Activated CD4-positive, alpha-beta T cell treated with anti-CD3 and anti-CD28 coated beads, Interleukin-2, amount 10 ng/mL, durations not matched to agents 7 days and 5 days (primary cell): ENCODE data around the gene TSPOAP1. TPM values are rescaled to one million over a fixed set of nuclear protein-coding genes. Genes with fewer than 3 reads are reported as not detected.

Experiments used
- CTCF ChIA-PET: fragments of 350-600 bp; sonication (Branson Sonifier 250); formaldehyde crosslinking; loops from one replicate; lab custom pipeline; 2021; ENCODE audit warnings: antibody characterized with exemption; lab: Charles Lee
- POLR2A ChIA-PET: fragments of 350-600 bp; sonication (Branson Sonifier 250); formaldehyde crosslinking; loops from one replicate; lab custom pipeline; 2021; ENCODE audit warnings: antibody characterized with exemption; lab: Charles Lee
- DNase-seq: peaks from one replicate; pipeline ENCODE4 v3.0.0-alpha.2; 2020
- H3K27ac Mint-ChIP-seq: one replicate; pipeline ENCODE4 v1.8.0; 2021; ENCODE audit warnings: mild to moderate bottlenecking, moderate library complexity, mixed read lengths
- H3K27me3 Mint-ChIP-seq: one replicate; pipeline ENCODE4 v1.8.0; 2021; ENCODE audit warnings: mixed read lengths
- H3K36me3 Mint-ChIP-seq: one replicate; pipeline ENCODE4 v1.8.0; 2021; ENCODE audit warnings: low read depth, mixed read lengths
- H3K4me1 Mint-ChIP-seq: one replicate; pipeline ENCODE4 v1.8.0; 2021; ENCODE audit warnings: mixed read lengths
- H3K4me3 Mint-ChIP-seq: one replicate; pipeline ENCODE4 v1.8.0; 2021; ENCODE audit warnings: mild to moderate bottlenecking, moderate library complexity, mixed read lengths
- H3K9me3 Mint-ChIP-seq: one replicate; pipeline ENCODE4 v1.8.0; 2021; ENCODE audit warnings: mixed read lengths
- total RNA-seq, 2 experiments: library from RNA; stranded (reverse); gene quantifications; one replicate each; pipeline ENCODE4 v1.2.3, GENCODE V29; 2021

The TSPOAP1 gene
- total RNA-seq, 2 experiments from 2014 or later = 44.1 to 57.5 TPM

GRCh38 chr17:58271216-58271931, 57.2 kb downstream of the TSPOAP1 start:
- no peaks in the 10 kb centered on the region for H3K27me3 Mint-ChIP-seq
- H3K4me1 Mint-ChIP-seq = no peaks in the 10 kb centered on the region
- H3K9me3 Mint-ChIP-seq = no peaks in the 10 kb centered on the region
- DNase-seq = no peak
- ChIA-PET CTCF (no interaction called here), POLR2A (no interaction called here)
- no peaks in the 10 kb centered on the region for H3K36me3 Mint-ChIP-seq
- H3K27ac Mint-ChIP-seq = no peak overlapping the region
- H3K4me3 Mint-ChIP-seq = no peak overlapping the region

- Mint-ChIP-seq H3K27me3 (peaks cover 5% of the 10 kb centered on the region), H3K9me3 (no peaks in the 10 kb centered on the region), H3K4me3 (no peak overlapping the region), H3K4me1 (no peaks in the 10 kb centered on the region), H3K27ac (no peak overlapping the region), H3K36me3 (no peaks in the 10 kb centered on the region)
- CTCF ChIA-PET = no interaction called here
- DNase-seq = no peak
- POLR2A ChIA-PET = no interaction called here
Observed at GRCh38 chr17:58270476-58271215, 57.9 kb downstream of the TSPOAP1 start.

GRCh38 chr17:58269557-58270291, 58.9 kb downstream of the TSPOAP1 start:
- Mint-ChIP-seq H3K4me1 (no peaks in the 10 kb centered on the region), H3K27me3 (peaks cover 9% of the 10 kb centered on the region), H3K36me3 (no peaks in the 10 kb centered on the region), H3K27ac (no peak overlapping the region), H3K4me3 (no peak overlapping the region), H3K9me3 (no peaks in the 10 kb centered on the region)
- DNase-seq = no peak
- ChIA-PET CTCF (interaction anchor here (1.1 kb wide), 1 partner anchor 20 kb away, joined by 3 read pairs; no protein-coding TSS in a partner anchor), POLR2A (no interaction called here)

GRCh38 chr17:58268774-58269556, 59.6 kb downstream of the TSPOAP1 start:
- DNase-seq = no peak
- Mint-ChIP-seq H3K27me3 (peaks cover 15% of the 10 kb centered on the region), H3K4me3 (no peak overlapping the region), H3K9me3 (no peaks in the 10 kb centered on the region), H3K36me3 (no peaks in the 10 kb centered on the region), H3K4me1 (no peaks in the 10 kb centered on the region), H3K27ac (no peak overlapping the region)
- ChIA-PET CTCF (interaction anchor here (1.1 kb wide), 1 partner anchor 19 kb away, joined by 3 read pairs; no protein-coding TSS in a partner anchor), POLR2A (no interaction called here)

- POLR2A ChIA-PET = no interaction called here
- CTCF ChIA-PET = interaction anchor here (0.6 kb wide), 1 partner anchor 60 kb away, joined by 4 read pairs; no protein-coding TSS in a partner anchor
- no peak for DNase-seq
- H3K4me1 Mint-ChIP-seq = no peaks in the 10 kb centered on the region
- H3K27ac Mint-ChIP-seq = no peak overlapping the region
- H3K9me3 Mint-ChIP-seq = no peaks in the 10 kb centered on the region
- peaks cover 21% of the 10 kb centered on the region for H3K27me3 Mint-ChIP-seq
- H3K36me3 Mint-ChIP-seq = no peaks in the 10 kb centered on the region
- no peak overlapping the region for H3K4me3 Mint-ChIP-seq
Observed at GRCh38 chr17:58268326-58268725, 60.3 kb downstream of the TSPOAP1 start.

- no peak for DNase-seq
- no peak overlapping the region for H3K27ac Mint-ChIP-seq
- H3K4me3 Mint-ChIP-seq = no peak overlapping the region
- H3K9me3 Mint-ChIP-seq = no peaks in the 10 kb centered on the region
- H3K4me1 Mint-ChIP-seq = no peaks in the 10 kb centered on the region
- peaks cover 27% of the 10 kb centered on the region for H3K27me3 Mint-ChIP-seq
- H3K36me3 Mint-ChIP-seq = no peaks in the 10 kb centered on the region
- POLR2A ChIA-PET = no interaction called here
- CTCF ChIA-PET = interaction anchor here (0.6 kb wide), 1 partner anchor 59 kb away, joined by 4 read pairs; no protein-coding TSS in a partner anchor
Observed at GRCh38 chr17:58267347-58268324, 61.0 kb downstream of the TSPOAP1 start.

- DNase-seq = no peak
- H3K36me3 Mint-ChIP-seq = no peaks in the 10 kb centered on the region
- no peaks in the 10 kb centered on the region for H3K4me1 Mint-ChIP-seq
- H3K9me3 Mint-ChIP-seq = no peaks in the 10 kb centered on the region
- no peak overlapping the region for H3K4me3 Mint-ChIP-seq
- H3K27ac Mint-ChIP-seq = no peak overlapping the region
- H3K27me3 Mint-ChIP-seq = peaks cover 40% of the 10 kb centered on the region
- POLR2A ChIA-PET = no interaction called here
- CTCF ChIA-PET = interaction anchor here (0.6 to 1.0 kb wide), 2 partner anchors 17 to 145 kb away, joined by 3 to 4 read pairs; no protein-coding TSS in a partner anchor
Observed at GRCh38 chr17:58265902-58266875, 62.4 kb downstream of the TSPOAP1 start.

GRCh38 chr17:58265271-58265670, 63.3 kb downstream of the TSPOAP1 start:
- no peaks in the 10 kb centered on the region for H3K4me1 Mint-ChIP-seq
- no peak overlapping the region for H3K4me3 Mint-ChIP-seq
- DNase-seq = no peak
- no peak overlapping the region for H3K27ac Mint-ChIP-seq
- POLR2A ChIA-PET = no interaction called here
- CTCF ChIA-PET = interaction anchor here (0.6 kb wide), 1 partner anchor 146 kb away, joined by 3 read pairs; no protein-coding TSS in a partner anchor
- H3K9me3 Mint-ChIP-seq = no peaks in the 10 kb centered on the region
- peaks cover 48% of the 10 kb centered on the region for H3K27me3 Mint-ChIP-seq
- no peaks in the 10 kb centered on the region for H3K36me3 Mint-ChIP-seq

- DNase-seq = no peak
- CTCF ChIA-PET = no interaction called here
- Mint-ChIP-seq H3K4me3 (no peak overlapping the region), H3K27ac (no peak overlapping the region), H3K36me3 (no peaks in the 10 kb centered on the region), H3K9me3 (no peaks in the 10 kb centered on the region), H3K27me3 (peaks cover 51% of the 10 kb centered on the region), H3K4me1 (no peaks in the 10 kb centered on the region)
- POLR2A ChIA-PET = no interaction called here
Observed at GRCh38 chr17:58264407-58265103, 64.0 kb downstream of the TSPOAP1 start.

GRCh38 chr17:58263773-58264172, 64.8 kb downstream of the TSPOAP1 start:
- Mint-ChIP-seq H3K27ac (no peak overlapping the region), H3K36me3 (no peaks in the 10 kb centered on the region), H3K9me3 (no peaks in the 10 kb centered on the region), H3K4me3 (no peak overlapping the region), H3K4me1 (no peaks in the 10 kb centered on the region), H3K27me3 (peaks cover 57% of the 10 kb centered on the region)
- DNase-seq = no peak
- ChIA-PET CTCF (no interaction called here), POLR2A (interaction anchor here (0.6 kb wide), 1 partner anchor 68 kb away, joined by 3 read pairs; no protein-coding TSS in a partner anchor)
